GM23338 (cell line): ENCODE measurements around the gene PABPC1L. TPM values are rescaled to one million over a fixed set of nuclear protein-coding genes. Genes with fewer than 3 reads are reported as not detected.

ENCODE experiments used
- CREB1 ChIP-seq: fragments of 250-450 bp; sonication (Bioruptor Pico); IDR thresholded peaks from 2 replicates; pipeline ENCODE4 v1.5.0; 2020; ENCODE audit warnings: low read depth, mild to moderate bottlenecking, moderate library complexity
- CTCF ChIP-seq, 2 experiments: fragments of 200-600 bp in 1 of 2; sonication (generic) in 1 of 2; conservative IDR thresholded peaks; 2 replicates each; pipeline versions ENCODE4 v1.5.1 to v1.6.1; 2016 to 2017; ENCODE audit warnings: antibody characterized with exemption in 2 of 2, low read depth in 2 of 2, mild to moderate bottlenecking in 2 of 2, moderate library complexity in 1 of 2
- ETS1 ChIP-seq: IDR thresholded peaks from 2 replicates; pipeline ENCODE4 v1.6.1; 2016; ENCODE audit warnings: antibody characterized with exemption
- STAT1 ChIP-seq: IDR thresholded peaks from one replicate; pipeline ENCODE4 v1.6.1; 2016; ENCODE audit warnings: antibody characterized with exemption; ENCODE audit not compliant: unreplicated experiment
- ZNF462 ChIP-seq: fragments of 250-450 bp; sonication (Bioruptor Pico); IDR thresholded peaks from 2 replicates; pipeline ENCODE4 v1.5.0; 2020; ENCODE audit warnings: mild to moderate bottlenecking, moderate library complexity
- polyA plus RNA-seq: library from polyadenylated mRNA; unstranded; fragments of >200 nt; fragmentation: Nextera tagmentation; extraction: Ambion mirVana; gene quantifications from 2 replicates; pipeline ENCODE4 v1.2.1, GENCODE V29; 2016
- total RNA-seq: library from RNA; depleted of rRNA; stranded (reverse); fragments of >200 nt; shearing (Covaris generic); gene quantifications from 2 replicates; pipeline ENCODE4 v1.2.3, GENCODE V29; 2014

Gene PABPC1L
- total and polyA plus RNA-seq, 2 experiments from 2014 or later, result 44.4 to 49.1 TPM

GRCh38 chr20:44904377-44904776 is 5.5 kb upstream of the PABPC1L start (continued):
- no peak for TF ChIP-seq ZNF462 (CRISPR knock-in tag)
- no peak for TF ChIP-seq ETS1
- no peak for TF ChIP-seq CREB1 (CRISPR knock-in tag)
- TF ChIP-seq STAT1, result no peak
- no peak for TF ChIP-seq CTCF (conservative IDR thresholded peaks at IDR 0.05; ENCODE audit: low read depth in 2 of 2)
